ENCODE data around the gene RETREG3. TPM values are rescaled to one million over a fixed set of nuclear protein-coding genes. Genes with fewer than 3 reads are reported as not detected.

RETREG3 gene
- total and polyA plus RNA-seq, 2 experiments from 2014 or later, result 36.3 to 66.7 TPM

DNA sequence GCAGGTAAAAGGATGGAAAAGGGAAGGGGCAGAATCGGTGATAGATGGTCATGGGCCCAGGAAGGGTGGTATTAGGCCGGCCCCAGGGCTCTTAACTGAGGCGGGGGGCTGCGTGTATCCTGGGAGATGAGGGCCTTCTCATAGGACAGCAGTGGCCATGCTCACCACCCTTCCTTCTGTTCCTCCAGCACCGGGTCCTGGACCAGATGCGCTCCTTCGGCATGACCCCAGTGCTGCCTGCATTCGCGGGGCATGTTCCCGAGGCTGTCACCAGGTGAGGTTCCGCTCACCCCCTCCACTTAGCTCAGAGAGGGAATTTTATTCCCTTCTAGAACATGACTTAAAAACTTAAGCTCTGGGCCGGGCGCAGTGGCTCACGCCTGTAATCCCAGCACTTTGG is 70.7 kb downstream of the RETREG3 start:
- H3K79me2 ChIP-seq (ENCODE audit: insufficient read depth), result peaks cover 12% of the 10 kb centered on the region; the same call in 1 of the 2 replicates
- DNase-seq, result no peak
- H3K4me2 ChIP-seq (ENCODE audit: unreplicated experiment), result no peak overlapping the region
- no peaks in the 10 kb centered on the region for H3K9me2 ChIP-seq (ENCODE audit: insufficient read depth)
- 94 to 98% methylated on average over 14 of the region's 14 CpGs for WGBS, 2 experiments (ENCODE audit: low coverage in 1 of 2, low lambda C conversion rate in 2 of 2, missing lambda C conversion rate in 2 of 2)
- H3K27me3 ChIP-seq (replicated peaks; ENCODE audit: insufficient read depth), result no peaks in the 10 kb centered on the region
- peaks cover 9% of the 10 kb centered on the region; the same call in 1 of the 2 replicates for H3F3A ChIP-seq (ENCODE audit: insufficient read depth)
- peaks cover 5% of the 10 kb centered on the region; the same call in 1 of the 2 replicates for H3K36me3 ChIP-seq (ENCODE audit: low read depth)
- H3K4me3 ChIP-seq, result no peak overlapping the region
- H4K20me1 ChIP-seq (ENCODE audit: insufficient read depth), result no peaks in the 10 kb centered on the region
- no peak overlapping the region for H3K27ac ChIP-seq
- no peak overlapping the region for H2AFZ ChIP-seq
- H3K9me3 ChIP-seq (ENCODE audit: low read depth), result no peaks in the 10 kb centered on the region
- H3K9ac ChIP-seq, result no peak overlapping the region
- TF ChIP-seq EZH2 (IDR thresholded peaks at IDR 0.05; ENCODE audit: insufficient read depth, poor library complexity, severe bottlenecking) (no peak), EZH2phosphoT487 (IDR thresholded peaks at IDR 0.05; ENCODE audit: insufficient read depth, low read depth) (no peak)
- H3K4me1 ChIP-seq (ENCODE audit: insufficient read depth), result peaks cover 9% of the 10 kb centered on the region
- in situ Hi-C loops (cut with MboI), result no loop called here

DNA sequence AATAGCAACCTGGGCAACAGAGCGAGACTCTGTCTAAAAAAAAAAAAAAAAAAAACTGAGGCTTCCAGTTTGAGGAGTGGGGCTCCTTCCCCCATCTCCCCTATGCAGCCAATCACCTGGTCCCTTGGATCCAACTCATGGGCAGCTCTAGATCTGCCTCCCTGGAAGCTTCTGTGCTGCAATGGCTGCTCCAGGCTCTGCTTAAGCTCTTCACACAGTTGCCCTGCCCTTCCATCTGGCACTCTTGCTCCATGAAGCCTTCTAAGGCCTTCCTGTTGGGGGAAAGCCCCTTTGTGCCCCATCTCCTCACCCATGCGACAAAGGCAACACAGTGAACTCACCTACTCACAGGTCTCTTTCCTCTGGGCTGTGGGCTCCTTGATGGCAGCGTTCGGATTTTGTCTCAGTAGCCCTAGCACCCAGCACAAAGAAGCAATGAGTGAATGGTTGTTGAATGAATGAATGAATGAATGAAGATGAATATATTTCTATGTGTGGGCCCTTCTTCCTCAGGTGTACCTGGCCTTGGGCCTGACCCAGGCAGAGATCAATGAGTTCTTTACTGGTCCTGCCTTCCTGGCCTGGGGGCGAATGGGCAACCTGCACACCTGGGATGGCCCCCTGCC is 71.2 kb downstream of the RETREG3 start:
- Histone ChIP-seq H3K9me2 (ENCODE audit: insufficient read depth) (no peaks in the 10 kb centered on the region), H3K4me1 (ENCODE audit: insufficient read depth) (peaks cover 9% of the 10 kb centered on the region), H3K4me3 (no peak overlapping the region), H3K79me2 (ENCODE audit: insufficient read depth) (peaks cover 12% of the 10 kb centered on the region; the same call in 1 of the 2 replicates), H3K27me3 (replicated peaks; ENCODE audit: insufficient read depth) (no peaks in the 10 kb centered on the region), H4K20me1 (ENCODE audit: insufficient read depth) (no peaks in the 10 kb centered on the region), H3K9me3 (ENCODE audit: low read depth) (no peaks in the 10 kb centered on the region), H2AFZ (no peak overlapping the region), H3K36me3 (ENCODE audit: low read depth) (peaks cover 5% of the 10 kb centered on the region; the same call in 1 of the 2 replicates), H3K9ac (no peak overlapping the region), H3K27ac (no peak overlapping the region), H3F3A (ENCODE audit: insufficient read depth) (peaks cover 12% of the 10 kb centered on the region; the same call in 1 of the 2 replicates), H3K4me2 (ENCODE audit: unreplicated experiment) (no peak overlapping the region)
- in situ Hi-C loops (cut with MboI), result no loop called here
- no peak for DNase-seq
- WGBS, 2 experiments (ENCODE audit: low coverage in 1 of 2, low lambda C conversion rate in 2 of 2, missing lambda C conversion rate in 2 of 2), result 92 to 93% methylated on average over 5 of the region's 5 CpGs
- no peak for TF ChIP-seq EZH2phosphoT487 (IDR thresholded peaks at IDR 0.05; ENCODE audit: insufficient read depth, low read depth)
- no peak for TF ChIP-seq EZH2 (IDR thresholded peaks at IDR 0.05; ENCODE audit: insufficient read depth, poor library complexity, severe bottlenecking)

DNA sequence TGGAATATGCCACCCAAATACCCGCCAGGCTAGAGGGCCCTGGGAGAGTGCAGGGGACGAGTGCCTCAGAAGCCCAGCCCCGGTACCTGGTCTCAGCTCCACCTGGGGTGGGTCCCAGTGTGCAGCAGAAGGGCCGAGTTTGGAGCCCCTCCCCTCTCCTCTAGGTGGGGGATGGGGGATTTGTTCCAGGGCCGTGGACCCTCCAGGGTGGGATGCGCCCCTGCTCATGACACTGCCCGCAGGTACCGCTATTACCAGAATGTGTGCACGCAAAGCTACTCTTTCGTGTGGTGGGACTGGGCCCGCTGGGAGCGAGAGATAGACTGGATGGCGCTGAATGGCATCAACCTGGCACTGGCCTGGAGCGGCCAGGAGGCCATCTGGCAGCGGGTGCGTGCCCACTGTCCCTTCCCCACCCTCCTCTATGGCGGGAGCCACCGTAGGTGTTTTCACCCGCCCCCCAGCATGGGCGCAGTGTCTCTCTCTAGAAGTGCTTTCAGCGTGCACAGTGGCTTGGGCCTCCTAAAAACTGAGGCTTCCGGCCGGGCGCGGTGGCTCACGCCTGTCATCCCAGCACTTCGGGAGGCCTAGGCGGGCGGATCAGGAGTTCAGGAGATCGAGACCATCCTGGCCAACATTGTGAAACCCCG is 71.9 kb downstream of the RETREG3 start:
- DNase-seq, result no peak
- H3F3A ChIP-seq (ENCODE audit: insufficient read depth), result peaks cover 12% of the 10 kb centered on the region; the same call in 1 of the 2 replicates
- H3K36me3 ChIP-seq (ENCODE audit: low read depth), result peaks cover 5% of the 10 kb centered on the region; the same call in 1 of the 2 replicates
- TF ChIP-seq EZH2phosphoT487 (IDR thresholded peaks at IDR 0.05; ENCODE audit: insufficient read depth, low read depth), result no peak
- no peak for TF ChIP-seq EZH2 (IDR thresholded peaks at IDR 0.05; ENCODE audit: insufficient read depth, poor library complexity, severe bottlenecking)
- no peaks in the 10 kb centered on the region for H3K27me3 ChIP-seq (replicated peaks; ENCODE audit: insufficient read depth)
- no peaks in the 10 kb centered on the region for H4K20me1 ChIP-seq (ENCODE audit: insufficient read depth)
- no peaks in the 10 kb centered on the region for H3K9me2 ChIP-seq (ENCODE audit: insufficient read depth)
- peaks cover 9% of the 10 kb centered on the region for H3K4me1 ChIP-seq (ENCODE audit: insufficient read depth)
- 75 to 80% methylated on average over 29 to 31 of the region's 31 CpGs for WGBS, 2 experiments (ENCODE audit: low coverage in 1 of 2, low lambda C conversion rate in 2 of 2, missing lambda C conversion rate in 2 of 2)
- H3K79me2 ChIP-seq (ENCODE audit: insufficient read depth), result peaks cover 12% of the 10 kb centered on the region; the same call in 1 of the 2 replicates
- H3K9ac ChIP-seq, result peak overlapping the region; percentile 82
- H3K27ac ChIP-seq, result no peak overlapping the region
- H3K4me2 ChIP-seq (ENCODE audit: unreplicated experiment), result peak overlapping the region; percentile 88
- in situ Hi-C loops (cut with MboI), result no loop called here
- H3K4me3 ChIP-seq, result peak overlapping the region; percentile 85
- no peaks in the 10 kb centered on the region for H3K9me3 ChIP-seq (ENCODE audit: low read depth)
- no peak overlapping the region for H2AFZ ChIP-seq

DNA sequence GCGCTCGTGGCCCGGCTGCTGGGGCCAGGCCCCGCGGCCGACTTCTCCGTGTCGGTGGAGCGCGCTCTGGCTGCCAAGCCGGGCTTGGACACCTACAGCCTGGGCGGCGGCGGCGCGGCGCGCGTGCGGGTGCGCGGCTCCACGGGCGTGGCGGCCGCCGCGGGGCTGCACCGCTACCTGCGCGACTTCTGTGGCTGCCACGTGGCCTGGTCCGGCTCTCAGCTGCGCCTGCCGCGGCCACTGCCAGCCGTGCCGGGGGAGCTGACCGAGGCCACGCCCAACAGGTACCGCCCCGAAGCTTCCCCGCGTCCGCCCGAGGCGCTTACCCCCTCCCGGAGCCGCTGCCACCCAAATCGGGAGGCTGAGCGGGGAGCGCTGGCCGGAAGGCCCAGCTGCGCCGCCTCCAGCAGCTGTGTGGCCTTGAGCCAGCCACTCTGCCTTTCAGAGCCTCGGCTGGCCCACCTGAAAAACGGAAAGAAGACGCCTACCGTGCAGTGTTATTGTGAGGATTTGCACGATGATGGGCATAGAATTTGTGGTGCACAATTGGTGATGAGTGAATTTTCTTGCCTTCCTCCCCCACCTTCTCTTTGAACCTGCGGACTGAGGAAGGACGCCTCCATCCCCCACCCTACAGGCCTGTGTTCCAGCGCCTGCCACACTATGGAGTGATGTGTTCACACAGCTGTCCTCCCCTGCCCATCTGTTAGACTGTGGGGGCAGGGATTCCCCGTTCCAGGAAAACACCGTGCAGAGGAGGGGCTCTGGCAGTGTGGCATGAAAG is 72.6 kb downstream of the RETREG3 start:
- no peaks in the 10 kb centered on the region for H3K9me2 ChIP-seq (ENCODE audit: insufficient read depth)
- TF ChIP-seq EZH2 (IDR thresholded peaks at IDR 0.05; ENCODE audit: insufficient read depth, poor library complexity, severe bottlenecking) (no peak), EZH2phosphoT487 (IDR thresholded peaks at IDR 0.05; ENCODE audit: insufficient read depth, low read depth) (no peak)
- peak overlapping the region; percentile 71 for H3K27ac ChIP-seq
- no peaks in the 10 kb centered on the region for H3K9me3 ChIP-seq (ENCODE audit: low read depth)
- H4K20me1 ChIP-seq (ENCODE audit: insufficient read depth), result no peaks in the 10 kb centered on the region
- H2AFZ ChIP-seq, result peak overlapping the region; percentile 47
- peaks cover 9% of the 10 kb centered on the region for H3K4me1 ChIP-seq (ENCODE audit: insufficient read depth)
- in situ Hi-C loops (cut with MboI), result no loop called here
- H3F3A ChIP-seq (ENCODE audit: insufficient read depth), result peaks cover 14% of the 10 kb centered on the region; the same call in 1 of the 2 replicates
- H3K36me3 ChIP-seq (ENCODE audit: low read depth), result peaks cover 5% of the 10 kb centered on the region; the same call in 1 of the 2 replicates
- peak overlapping the region; percentile 85 for H3K4me3 ChIP-seq
- DNase-seq, result peak; percentile 86
- H3K4me2 ChIP-seq (ENCODE audit: unreplicated experiment), result peak overlapping the region; percentile 88
- H3K9ac ChIP-seq, result peak overlapping the region; percentile 82
- WGBS, 2 experiments (ENCODE audit: low coverage in 1 of 2, low lambda C conversion rate in 2 of 2, missing lambda C conversion rate in 2 of 2), result 0 to 2% methylated on average over 27 to 54 of the region's 65 CpGs
- no peaks in the 10 kb centered on the region for H3K27me3 ChIP-seq (replicated peaks; ENCODE audit: insufficient read depth)
- peaks cover 12% of the 10 kb centered on the region; the same call in 1 of the 2 replicates for H3K79me2 ChIP-seq (ENCODE audit: insufficient read depth)
